ENCODE measurements around the gene HOXB8.

- TF ChIP-seq TAF1 (IDR thresholded peaks at IDR 0.05; ENCODE audit: borderline replicate concordance, low read depth, low read length) (no peak), POLR2A (IDR thresholded peaks at IDR 0.05; ENCODE audit: low read depth, low read length) (no peak), POLR2AphosphoS5 (IDR thresholded peaks at IDR 0.05; ENCODE audit: low read depth, low read length) (no peak)
Observed at GRCh38 chr17:48618256-48618896, 3.3 kb upstream of the HOXB8 start.

Data from GM12892 (cell line).